C4-2B (cell line): ENCODE measurements around the gene SHQ1.

ENCODE experiments used
- H3K27ac ChIP-seq: fragments of 450-650 bp; 2 replicates; pipeline ENCODE4 v1.5.1; 2017
- ZFX ChIP-seq: fragments of 450-650 bp; IDR thresholded peaks from 2 replicates; pipeline ENCODE4 v1.6.1; 2017
- TF ChIP-seq, protein P1 (sequence below): fragments of 450-650 bp; conservative IDR thresholded peaks from 2 replicates; pipeline ENCODE4 v1.5.1; 2017; ENCODE audit warnings: mild to moderate bottlenecking

The SHQ1 gene

DNA sequence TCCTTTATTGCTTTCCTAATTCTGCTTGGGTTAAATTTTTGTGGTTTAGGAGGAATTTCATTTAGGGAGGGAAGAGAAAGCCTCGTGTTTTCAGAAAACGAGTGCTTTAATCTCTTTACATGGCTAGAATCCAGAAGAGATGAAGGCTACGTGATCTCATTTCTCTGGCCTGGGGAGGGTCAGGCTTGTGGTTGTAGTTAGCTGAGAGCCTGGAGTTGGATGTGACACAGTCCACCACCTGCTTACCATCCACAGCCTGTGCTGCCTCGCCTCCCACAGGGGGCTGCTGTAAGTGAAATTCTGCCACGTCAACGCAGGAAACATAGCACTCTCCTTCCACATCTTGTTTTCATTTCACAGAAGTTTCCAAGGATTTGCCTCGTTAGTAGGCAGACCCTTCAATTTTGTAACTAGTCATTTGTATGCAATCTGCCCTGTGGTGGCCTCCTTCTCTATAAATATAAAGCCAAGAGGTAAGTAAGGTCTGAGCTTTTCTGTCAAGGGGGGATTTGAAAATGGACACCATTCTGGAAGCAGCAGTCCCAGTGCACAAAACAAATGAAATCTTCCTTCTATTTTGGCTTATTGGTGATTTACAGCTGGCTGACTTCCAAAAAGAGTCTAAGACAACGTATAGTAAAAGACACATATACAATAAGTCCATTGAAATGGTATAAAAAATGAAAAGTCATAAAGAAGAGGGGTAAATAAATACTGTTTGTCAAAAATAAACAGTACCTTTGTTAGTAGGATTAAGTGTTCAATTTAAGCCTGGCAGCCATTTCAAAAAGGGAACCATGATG lies 43.0 kb upstream of the SHQ1 start:
- no peak overlapping the region for H3K27ac ChIP-seq

DNA sequence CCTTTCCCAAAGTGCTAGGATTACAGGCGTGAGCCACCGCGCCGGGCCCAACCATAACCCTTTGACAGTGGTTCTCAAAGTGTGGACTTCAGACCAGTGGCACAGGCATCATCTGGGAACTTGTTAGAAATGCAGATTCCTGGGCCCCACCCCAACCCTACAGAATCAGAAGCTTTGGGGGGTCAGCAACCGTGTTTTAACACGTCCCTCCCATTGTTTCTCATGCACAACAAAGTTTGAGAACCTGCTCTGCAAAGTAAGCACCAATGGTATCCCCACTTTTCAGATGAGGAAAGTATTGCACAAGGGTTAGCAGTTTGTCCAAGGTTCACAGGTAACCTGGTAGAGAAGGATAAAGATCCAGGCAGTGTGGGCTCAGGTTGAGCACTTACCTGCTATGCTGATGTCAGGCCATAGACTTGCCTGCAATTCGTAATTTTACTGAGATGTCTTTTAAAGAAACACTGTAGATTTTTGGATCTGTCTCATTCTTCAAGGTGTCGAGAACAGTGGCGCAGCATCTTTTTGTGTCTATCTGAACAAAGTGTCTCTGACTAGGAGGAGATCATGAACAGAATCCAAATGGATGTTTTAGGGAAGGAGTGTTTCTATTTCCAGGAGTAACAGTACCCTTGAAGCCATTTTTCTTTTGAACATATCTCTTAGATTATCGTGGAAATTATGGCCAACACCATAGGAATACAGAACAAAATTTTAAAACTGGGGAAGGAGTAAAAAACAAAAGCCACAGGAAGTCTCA lies 42.1 kb upstream of the SHQ1 start:
- no peak for TF ChIP-seq ZFX
- TF ChIP-seq, protein P1, sequence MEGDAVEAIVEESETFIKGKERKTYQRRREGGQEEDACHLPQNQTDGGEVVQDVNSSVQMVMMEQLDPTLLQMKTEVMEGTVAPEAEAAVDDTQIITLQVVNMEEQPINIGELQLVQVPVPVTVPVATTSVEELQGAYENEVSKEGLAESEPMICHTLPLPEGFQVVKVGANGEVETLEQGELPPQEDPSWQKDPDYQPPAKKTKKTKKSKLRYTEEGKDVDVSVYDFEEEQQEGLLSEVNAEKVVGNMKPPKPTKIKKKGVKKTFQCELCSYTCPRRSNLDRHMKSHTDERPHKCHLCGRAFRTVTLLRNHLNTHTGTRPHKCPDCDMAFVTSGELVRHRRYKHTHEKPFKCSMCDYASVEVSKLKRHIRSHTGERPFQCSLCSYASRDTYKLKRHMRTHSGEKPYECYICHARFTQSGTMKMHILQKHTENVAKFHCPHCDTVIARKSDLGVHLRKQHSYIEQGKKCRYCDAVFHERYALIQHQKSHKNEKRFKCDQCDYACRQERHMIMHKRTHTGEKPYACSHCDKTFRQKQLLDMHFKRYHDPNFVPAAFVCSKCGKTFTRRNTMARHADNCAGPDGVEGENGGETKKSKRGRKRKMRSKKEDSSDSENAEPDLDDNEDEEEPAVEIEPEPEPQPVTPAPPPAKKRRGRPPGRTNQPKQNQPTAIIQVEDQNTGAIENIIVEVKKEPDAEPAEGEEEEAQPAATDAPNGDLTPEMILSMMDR = no peak
- H3K27ac ChIP-seq = no peak overlapping the region

More for the DNA sequence above, 43.0 kb upstream of the SHQ1 start:
- TF ChIP-seq, protein P1 = no peak
- TF ChIP-seq ZFX = no peak

GRCh38 chr3:72889310-72890165 lies 41.3 kb upstream of the SHQ1 start:
- no peak overlapping the region for H3K27ac ChIP-seq
- TF ChIP-seq, protein P1 = no peak
- TF ChIP-seq ZFX = no peak

DNA sequence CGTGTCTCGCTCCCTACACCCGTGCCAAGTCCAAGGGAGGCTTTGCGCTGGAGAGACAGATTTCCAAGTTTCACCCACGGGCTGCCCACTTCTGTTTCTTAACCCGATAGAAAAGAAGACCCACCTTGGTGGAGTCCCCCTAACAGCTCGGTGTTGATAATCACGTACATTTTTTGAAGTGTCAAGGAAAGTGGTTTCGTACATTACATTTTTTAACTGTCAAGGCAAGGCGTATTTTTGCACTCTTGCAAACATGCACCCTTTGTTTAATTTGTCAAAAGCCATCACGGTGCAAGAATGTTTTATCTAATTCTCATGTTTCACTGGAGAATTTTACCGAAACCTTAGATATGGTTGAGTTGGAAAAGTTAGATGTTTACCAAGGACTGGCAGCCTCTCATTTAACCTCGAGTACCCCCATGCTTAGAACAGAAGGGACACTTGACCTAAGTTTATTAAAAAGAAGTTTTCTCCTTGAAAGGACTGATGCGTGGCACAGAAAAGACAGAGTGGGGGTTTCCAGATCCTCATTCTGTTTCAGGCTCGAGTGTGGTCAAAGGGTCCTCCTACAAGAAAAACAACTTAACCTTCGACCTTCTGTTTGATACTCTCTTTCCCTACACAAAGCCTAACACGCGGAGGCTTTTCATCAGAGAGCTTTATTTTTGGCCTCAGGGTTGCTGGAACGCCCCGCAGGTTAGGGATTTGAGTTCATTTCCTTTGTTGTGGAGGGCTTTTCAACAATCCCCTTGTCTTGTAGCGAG lies 40.5 kb upstream of the SHQ1 start:
- peak overlapping the region; percentile 33 for H3K27ac ChIP-seq

DNA sequence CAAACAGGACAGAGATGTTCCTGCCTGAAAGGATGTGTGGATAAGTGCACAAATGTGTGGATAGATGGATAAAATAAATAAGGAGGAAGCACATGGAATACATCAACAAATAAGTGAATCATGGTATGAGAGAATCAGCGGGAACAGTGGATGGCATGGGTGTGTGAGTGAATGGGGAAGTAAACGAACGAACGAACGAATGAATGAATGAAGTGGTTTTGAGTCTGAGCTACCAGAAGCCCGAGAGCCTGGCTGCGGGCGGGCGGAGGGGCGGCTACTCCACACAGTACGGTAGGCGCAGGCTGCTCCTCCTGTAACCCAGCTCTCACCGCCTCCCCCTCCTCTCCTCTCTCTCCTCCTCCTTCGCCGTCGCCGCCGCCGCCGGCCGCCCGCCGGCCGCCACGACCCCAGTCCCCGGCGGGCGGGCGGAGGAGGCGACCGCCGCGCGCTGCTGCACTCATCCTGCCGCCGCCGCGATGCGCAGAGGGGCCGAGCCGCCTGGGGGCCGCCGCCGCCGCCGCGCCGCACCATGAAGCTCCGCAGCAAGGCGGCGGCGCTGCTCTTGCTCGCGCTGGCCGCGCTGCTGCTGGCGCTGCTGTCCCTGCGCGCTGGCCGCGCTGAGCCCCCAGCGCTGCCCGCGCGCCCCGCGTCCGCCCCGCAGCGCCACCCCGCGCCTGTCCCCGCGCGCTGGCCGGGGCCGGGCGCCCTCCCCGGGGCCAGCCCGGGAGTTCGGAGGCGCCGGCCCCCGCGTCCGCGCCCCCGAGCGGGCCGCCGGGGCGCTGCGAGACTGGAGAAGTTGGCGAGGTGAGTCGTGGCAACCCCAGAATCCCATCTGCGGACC lies 39.7 kb upstream of the SHQ1 start, which contains the start of gene GXYLT2:
Gene GXYLT2, plus strand, starts transcription at position 342 of the 841 bp plus-strand sequence. Its CDS starts 188 bp downstream, at position 530.
- no peak for TF ChIP-seq ZFX
- TF ChIP-seq, protein P1 = peak; percentile 54
- H3K27ac ChIP-seq = peak within 1 kb of the TSS; percentile 33

More for the DNA sequence above, 40.5 kb upstream of the SHQ1 start:
- TF ChIP-seq, protein P1 = peak; percentile 27; the same call in 1 of the 2 replicates
- no peak for TF ChIP-seq ZFX

DNA sequence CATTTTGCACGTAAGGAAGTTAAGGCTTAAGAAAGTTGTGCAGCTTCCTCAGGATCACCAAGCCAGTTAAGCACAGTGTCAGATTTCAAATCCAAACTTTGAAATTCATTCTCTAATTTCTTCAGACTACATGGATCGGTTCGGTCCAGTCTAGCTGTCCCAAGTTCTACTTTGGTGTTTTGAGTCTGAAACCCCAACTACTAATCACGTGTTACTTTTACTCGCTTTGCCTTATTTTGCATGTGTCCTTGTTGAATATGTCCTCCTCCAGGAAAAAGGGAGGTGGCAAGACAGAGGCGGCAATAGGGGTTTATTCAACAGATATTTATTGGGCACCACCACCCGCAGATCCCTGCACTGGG lies 39.1 kb upstream of the SHQ1 start:
- TF ChIP-seq, protein P1 = no peak
- no peak for TF ChIP-seq ZFX
- H3K27ac ChIP-seq = peak overlapping the region; percentile 33; the same call in 1 of the 2 replicates
